Neural progenitor cell (in vitro differentiated cells): ENCODE data around the gene SRBD1. TPM values are rescaled to one million over a fixed set of nuclear protein-coding genes. Genes with fewer than 3 reads are reported as not detected.

Source experiments
- DNase-seq: peaks from one replicate; pipeline ENCODE4 v3.0.0-alpha.2; 2016; ENCODE audit warnings: low spot score
- H2AFZ ChIP-seq: fragments of 200-600 bp; sonication (generic); replicated peaks from 2 replicates; pipeline ENCODE4 v1.6.1; 2016; ENCODE audit warnings: antibody characterized with exemption
- H3F3A ChIP-seq: fragments of 200-600 bp; sonication (generic); 2 replicates; pipeline ENCODE4 v1.6.1; 2016; ENCODE audit warnings: antibody characterized with exemption, low read depth
- H3K27ac ChIP-seq: fragments of 200-600 bp; sonication (generic); 2 replicates; pipeline ENCODE4 v1.5.1; 2016; ENCODE audit warnings: mild to moderate bottlenecking
- H3K27me3 ChIP-seq: fragments of 200-600 bp; sonication (generic); 2 replicates; pipeline ENCODE4 v1.6.1; 2016; ENCODE audit warnings: mild to moderate bottlenecking, moderate library complexity
- H3K36me3 ChIP-seq: fragments of 200-600 bp; sonication (generic); 2 replicates; pipeline ENCODE4 v1.5.1; 2016
- H3K4me1 ChIP-seq: fragments of 200-600 bp; sonication (generic); 2 replicates; pipeline ENCODE4 v1.6.1; 2016; ENCODE audit warnings: mixed run types
- H3K4me2 ChIP-seq: fragments of 200-600 bp; sonication (generic); 2 replicates; pipeline ENCODE4 v1.6.1; 2016
- H3K4me3 ChIP-seq: fragments of 200-600 bp; sonication (generic); 2 replicates; pipeline ENCODE4 v1.5.1; 2016
- H3K79me2 ChIP-seq: fragments of 200-600 bp; sonication (generic); 2 replicates; pipeline ENCODE4 v1.6.1; 2016; ENCODE audit warnings: low read depth
- H3K9ac ChIP-seq: fragments of 200-600 bp; sonication (generic); 2 replicates; pipeline ENCODE4 v1.6.1; 2016
- H3K9me3 ChIP-seq: fragments of 200-600 bp; sonication (generic); 2 replicates; pipeline ENCODE4 v1.5.1; 2016; ENCODE audit warnings: low read depth
- H4K20me1 ChIP-seq: fragments of 200-600 bp; sonication (generic); 2 replicates; pipeline ENCODE4 v1.6.1; 2016; ENCODE audit warnings: low read depth
- H3K27ac Mint-ChIP-seq: 3 replicates; pipeline ENCODE4 v1.8.0; 2021; ENCODE audit warnings: mixed read lengths
- H3K27me3 Mint-ChIP-seq: 2 replicates; pipeline ENCODE4 v1.8.0; 2022; ENCODE audit warnings: low read depth, mild to moderate bottlenecking, inconsistent platforms, moderate library complexity, mixed read lengths; ENCODE audit not compliant: insufficient read depth
- H3K36me3 Mint-ChIP-seq: 3 replicates; pipeline ENCODE4 v1.8.0; 2021; ENCODE audit warnings: mixed read lengths
- H3K4me1 Mint-ChIP-seq: 3 replicates; pipeline ENCODE4 v1.8.0; 2021; ENCODE audit warnings: mixed read lengths
- H3K4me3 Mint-ChIP-seq: 3 replicates; pipeline ENCODE4 v1.8.0; 2021; ENCODE audit warnings: mild to moderate bottlenecking, moderate library complexity, mixed read lengths
- H3K9me3 Mint-ChIP-seq: 3 replicates; pipeline ENCODE4 v1.8.0; 2020; ENCODE audit warnings: mixed read lengths
- EZH2 ChIP-seq: fragments of 200-600 bp; sonication (generic); IDR thresholded peaks from 2 replicates; pipeline ENCODE4 v1.6.1; 2017; ENCODE audit warnings: antibody characterized with exemption, mild to moderate bottlenecking, moderate library complexity
- EZH2phosphoT487 ChIP-seq: fragments of 200-600 bp; sonication (generic); IDR thresholded peaks from 2 replicates; pipeline ENCODE4 v1.6.1; 2017; ENCODE audit warnings: antibody characterized with exemption
- total RNA-seq: library from RNA; depleted of rRNA; stranded (reverse); fragments of >200 nt; gene quantifications from 2 replicates; pipeline ENCODE4 v1.2.3, GENCODE V29; 2015; ENCODE audit warnings: low replicate concordance
- TF ChIP-seq, protein P1 (sequence below): fragments of 200-600 bp; sonication (generic); IDR thresholded peaks from 2 replicates; pipeline ENCODE4 v1.5.1; 2017; ENCODE audit warnings: antibody characterized with exemption, mild to moderate bottlenecking

SRBD1 gene
- total RNA-seq, 1 donor from 2014 or later: 37.2 TPM

DNA sequence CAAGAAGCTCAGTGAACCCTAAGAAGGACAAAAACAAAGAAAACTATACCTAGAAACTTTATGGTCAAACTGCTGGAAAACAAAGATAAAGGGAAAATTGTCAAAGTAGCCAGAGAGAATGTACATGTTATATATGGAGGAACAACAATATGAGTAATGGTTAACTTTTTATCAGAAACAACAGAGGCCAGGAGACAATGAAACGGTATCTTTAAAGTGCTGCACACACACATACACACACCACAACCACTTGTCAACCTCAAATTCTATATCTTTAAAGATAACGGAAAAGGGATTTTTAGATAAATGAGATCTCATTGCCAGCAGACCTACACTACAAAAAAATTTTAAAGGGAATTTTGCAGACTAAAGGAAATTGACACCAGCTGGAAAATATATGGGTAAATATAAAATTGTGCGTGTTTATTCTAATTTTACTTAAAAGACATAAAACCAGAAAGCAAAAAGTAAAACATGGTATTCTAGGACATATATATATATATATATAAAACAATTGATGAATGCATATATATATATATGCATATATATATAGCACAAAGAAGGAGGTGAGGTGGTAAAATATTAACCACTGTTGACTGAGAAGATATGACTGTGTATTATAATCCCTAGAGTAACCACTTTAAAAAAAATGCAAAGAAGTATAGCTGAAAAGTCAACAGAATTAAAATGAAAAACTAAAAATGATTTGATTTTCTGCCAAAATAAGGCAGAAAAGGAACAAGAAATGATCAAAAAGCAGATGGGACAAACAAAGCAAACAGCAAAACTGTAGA lies 172.0 kb downstream of the SRBD1 start:
- peaks cover 17% of the 10 kb centered on the region for H3K36me3 Mint-ChIP-seq
- Histone ChIP-seq H2AFZ (no peak overlapping the region), H3K27ac (no peak overlapping the region), H3K4me3 (no peak overlapping the region), H4K20me1 (no peaks in the 10 kb centered on the region), H3K4me1 (no peaks in the 10 kb centered on the region), H3F3A (no peaks in the 10 kb centered on the region), H3K4me2 (no peak overlapping the region), H3K9me3 (no peaks in the 10 kb centered on the region), H3K36me3 (no peaks in the 10 kb centered on the region), H3K9ac (no peak overlapping the region), H3K79me2 (no peaks in the 10 kb centered on the region), H3K27me3 (no peaks in the 10 kb centered on the region)
- peaks cover 10% of the 10 kb centered on the region for H3K9me3 Mint-ChIP-seq
- H3K27me3 Mint-ChIP-seq: no peaks in the 10 kb centered on the region
- no peak overlapping the region for H3K27ac Mint-ChIP-seq
- DNase-seq: no peak
- no peak overlapping the region for H3K4me3 Mint-ChIP-seq
- no peak for TF ChIP-seq EZH2phosphoT487
- TF ChIP-seq EZH2: no peak
- TF ChIP-seq, protein P1, sequence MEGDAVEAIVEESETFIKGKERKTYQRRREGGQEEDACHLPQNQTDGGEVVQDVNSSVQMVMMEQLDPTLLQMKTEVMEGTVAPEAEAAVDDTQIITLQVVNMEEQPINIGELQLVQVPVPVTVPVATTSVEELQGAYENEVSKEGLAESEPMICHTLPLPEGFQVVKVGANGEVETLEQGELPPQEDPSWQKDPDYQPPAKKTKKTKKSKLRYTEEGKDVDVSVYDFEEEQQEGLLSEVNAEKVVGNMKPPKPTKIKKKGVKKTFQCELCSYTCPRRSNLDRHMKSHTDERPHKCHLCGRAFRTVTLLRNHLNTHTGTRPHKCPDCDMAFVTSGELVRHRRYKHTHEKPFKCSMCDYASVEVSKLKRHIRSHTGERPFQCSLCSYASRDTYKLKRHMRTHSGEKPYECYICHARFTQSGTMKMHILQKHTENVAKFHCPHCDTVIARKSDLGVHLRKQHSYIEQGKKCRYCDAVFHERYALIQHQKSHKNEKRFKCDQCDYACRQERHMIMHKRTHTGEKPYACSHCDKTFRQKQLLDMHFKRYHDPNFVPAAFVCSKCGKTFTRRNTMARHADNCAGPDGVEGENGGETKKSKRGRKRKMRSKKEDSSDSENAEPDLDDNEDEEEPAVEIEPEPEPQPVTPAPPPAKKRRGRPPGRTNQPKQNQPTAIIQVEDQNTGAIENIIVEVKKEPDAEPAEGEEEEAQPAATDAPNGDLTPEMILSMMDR: no peak
- H3K4me1 Mint-ChIP-seq: no peaks in the 10 kb centered on the region

DNA sequence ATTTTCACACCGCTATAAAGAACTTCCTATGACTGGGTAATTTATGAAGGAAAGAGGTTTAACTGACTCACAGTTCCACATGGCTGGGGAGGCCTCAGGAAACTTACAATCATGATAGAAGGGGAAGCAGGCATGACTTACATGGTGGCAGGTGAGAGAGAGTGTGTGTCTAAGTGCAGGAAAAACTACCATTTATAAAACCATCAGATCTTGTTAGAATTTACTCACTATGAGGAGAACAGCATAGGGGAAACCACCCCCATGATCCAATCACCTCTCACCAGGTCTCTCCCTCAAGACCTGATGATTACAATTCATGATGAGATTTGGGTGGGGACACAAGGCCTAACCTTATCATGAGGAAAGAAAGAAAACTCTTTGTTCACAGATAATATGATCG lies 174.6 kb downstream of the SRBD1 start:
- no peak for DNase-seq
- no peaks in the 10 kb centered on the region for H3K79me2 ChIP-seq
- H4K20me1 ChIP-seq: no peaks in the 10 kb centered on the region
- H3K4me1 ChIP-seq: peaks cover 5% of the 10 kb centered on the region
- no peak overlapping the region for H3K4me3 ChIP-seq
- H3K4me2 ChIP-seq: no peak overlapping the region
- Mint-ChIP-seq H3K36me3 (peaks cover 18% of the 10 kb centered on the region), H3K27me3 (no peaks in the 10 kb centered on the region), H3K9me3 (peaks cover 11% of the 10 kb centered on the region), H3K27ac (no peak overlapping the region), H3K4me1 (peaks cover 3% of the 10 kb centered on the region), H3K4me3 (no peak overlapping the region)
- TF ChIP-seq EZH2phosphoT487 (no peak), EZH2 (no peak)
- TF ChIP-seq, protein P1: no peak
- peaks cover under 1% of the 10 kb centered on the region for H3K9me3 ChIP-seq
- H2AFZ ChIP-seq: no peak overlapping the region
- H3K27ac ChIP-seq: no peak overlapping the region
- no peaks in the 10 kb centered on the region for H3K36me3 ChIP-seq
- H3K9ac ChIP-seq: no peak overlapping the region
- no peaks in the 10 kb centered on the region for H3K27me3 ChIP-seq
- H3F3A ChIP-seq: no peaks in the 10 kb centered on the region

DNA sequence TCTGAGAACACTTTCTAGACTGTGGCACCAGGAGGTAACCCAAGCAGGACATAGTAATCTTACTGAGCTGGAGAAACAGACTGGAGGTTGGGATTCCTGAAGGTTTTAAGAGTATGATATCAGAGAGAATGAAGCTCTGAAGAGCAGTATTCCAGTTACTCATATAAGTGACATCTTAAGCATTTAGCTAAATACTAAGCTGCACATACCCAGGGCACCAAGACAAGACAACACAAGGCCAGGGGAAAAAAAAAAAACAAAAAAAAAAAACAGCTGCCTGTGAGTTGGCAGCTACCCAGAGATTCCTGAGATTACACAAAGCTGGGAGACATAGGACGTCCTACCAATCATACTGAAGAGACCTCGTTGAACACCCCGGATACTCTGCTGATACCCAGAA lies 175.8 kb downstream of the SRBD1 start:
- no peak for DNase-seq
- Histone ChIP-seq H3K36me3 (no peaks in the 10 kb centered on the region), H3K9ac (no peak overlapping the region), H3K9me3 (peaks cover 4% of the 10 kb centered on the region), H3K4me2 (no peak overlapping the region), H4K20me1 (no peaks in the 10 kb centered on the region), H3K79me2 (no peaks in the 10 kb centered on the region), H2AFZ (no peak overlapping the region), H3K27me3 (no peaks in the 10 kb centered on the region), H3K4me3 (no peak overlapping the region), H3F3A (no peaks in the 10 kb centered on the region), H3K4me1 (peaks cover 5% of the 10 kb centered on the region), H3K27ac (no peak overlapping the region)
- H3K9me3 Mint-ChIP-seq: peaks cover 22% of the 10 kb centered on the region
- TF ChIP-seq EZH2 (no peak), EZH2phosphoT487 (no peak)
- TF ChIP-seq, protein P1: no peak
- peaks cover 21% of the 10 kb centered on the region for H3K36me3 Mint-ChIP-seq
- no peaks in the 10 kb centered on the region for H3K27me3 Mint-ChIP-seq
- peaks cover 3% of the 10 kb centered on the region for H3K4me1 Mint-ChIP-seq
- H3K27ac Mint-ChIP-seq: no peak overlapping the region
- H3K4me3 Mint-ChIP-seq: no peak overlapping the region
